GM19438 (cell line): Measurements from ENCODE around the gene TBCD.
"Not testable (repeated sequence)": the region's sequence is repeated elsewhere in the genome, so short reads cannot be mapped to it uniquely, and the experiment has no call there.

Source experiments
- ATAC-seq: cut with Tn5 transposase; IDR thresholded peaks from one replicate; pipeline ENCODE4 v1.9.1; 2021; ENCODE audit warnings: low read depth; ENCODE audit not compliant: unreplicated experiment

Gene TBCD

GRCh38 chr17:82726427-82726826 lies 25.4 kb upstream of the TBCD start:
- no peak for ATAC-seq

- no peak for ATAC-seq
Observed at GRCh38 chr17:82729479-82730260, 22.2 kb upstream of the TBCD start.

- ATAC-seq: no peak
Observed at GRCh38 chr17:82732118-82732743, 19.6 kb upstream of the TBCD start.

- ATAC-seq: no peak
Observed at GRCh38 chr17:82734987-82735866, 16.6 kb upstream of the TBCD start, which contains the start of gene FN3K. Gene FN3K, plus strand, starts transcription at chr17:82735615. Its CDS starts 22 bp downstream, at chr17:82735637.

- ATAC-seq: no peak
Observed at GRCh38 chr17:82736511-82737185, 15.2 kb upstream of the TBCD start.

GRCh38 chr17:82737967-82738877 lies 13.6 kb upstream of the TBCD start:
- no peak for ATAC-seq

- no peak for ATAC-seq
Observed at GRCh38 chr17:82740906-82741759, 10.7 kb upstream of the TBCD start.

- ATAC-seq: no peak
Observed at GRCh38 chr17:82743344-82744219, 8.3 kb upstream of the TBCD start.

- ATAC-seq: not testable (repeated sequence)
Observed at GRCh38 chr17:82744736-82745135, 7.1 kb upstream of the TBCD start.

GRCh38 chr17:82745524-82745923 lies 6.3 kb upstream of the TBCD start:
- ATAC-seq: no peak

- no peak for ATAC-seq
Observed at GRCh38 chr17:82748756-82749155, 3.1 kb upstream of the TBCD start.

- ATAC-seq: no peak
Observed at GRCh38 chr17:82750241-82750908, 1.5 kb upstream of the TBCD start.

GRCh38 chr17:82751171-82751570 lies 694 bp upstream of the TBCD start:
- no peak for ATAC-seq

GRCh38 chr17:82752371-82753200 lies 721 bp downstream of the TBCD start:
- ATAC-seq: no peak

- ATAC-seq: no peak
Observed at GRCh38 chr17:82753201-82753464, 1.3 kb downstream of the TBCD start.
